GM18511 (cell line): Measurements from ENCODE around the gene HELQ.
A peak's percentile ranks its signal among the peaks of the same experiment; 100 is the strongest.
"Not testable (repeated sequence)": the region's sequence is repeated elsewhere in the genome, so short reads cannot be mapped to it uniquely, and the experiment has no call there.

Experiments
- ATAC-seq: cut with Tn5 transposase; IDR thresholded peaks from one replicate; pipeline ENCODE4 v1.9.1; 2021; ENCODE audit warnings: mild to moderate bottlenecking, moderate library complexity; ENCODE audit not compliant: unreplicated experiment

Gene HELQ

GRCh38 chr4:83455281-83456183 lies at the start of gene HELQ, which contains the start of gene MRPS18C:
HELQ (minus strand) TSS chr4:83455823; CDS start chr4:83455693, 130 bp downstream.
MRPS18C (plus strand) TSS chr4:83456058; CDS start chr4:83456078, 20 bp downstream.
- ATAC-seq: peak; percentile 93

- no peak for ATAC-seq
These were observed 49.4 kb upstream of the HELQ start for GRCh38 chr4:83504996-83505395.

GRCh38 chr4:83504503-83504902 lies 48.9 kb upstream of the HELQ start:
- no peak for ATAC-seq

GRCh38 chr4:83503974-83504373 lies 48.4 kb upstream of the HELQ start:
- no peak for ATAC-seq

GRCh38 chr4:83501671-83502070 lies 46.0 kb upstream of the HELQ start:
- not testable (repeated sequence) for ATAC-seq

GRCh38 chr4:83498187-83498586 lies 42.6 kb upstream of the HELQ start:
- no peak for ATAC-seq

GRCh38 chr4:83496085-83496917 lies 40.7 kb upstream of the HELQ start:
- ATAC-seq: not testable (repeated sequence)

- ATAC-seq: peak; percentile 87
These were observed 35.3 kb upstream of the HELQ start for GRCh38 chr4:83490876-83491450.

GRCh38 chr4:83489711-83490326 lies 34.2 kb upstream of the HELQ start:
- ATAC-seq: no peak

- no peak for ATAC-seq
These were observed 31.0 kb upstream of the HELQ start for GRCh38 chr4:83486457-83487129.

GRCh38 chr4:83484500-83485461 lies 29.2 kb upstream of the HELQ start, which contains the start of gene ABRAXAS1:
ABRAXAS1 (minus strand) TSS chr4:83485100; CDS start chr4:83485072, 28 bp downstream.
- peak; percentile 95 for ATAC-seq

- ATAC-seq: no peak
These were observed 18.3 kb upstream of the HELQ start for GRCh38 chr4:83473966-83474365.

- ATAC-seq: no peak
These were observed 17.8 kb upstream of the HELQ start for GRCh38 chr4:83473423-83473822.

GRCh38 chr4:83456184-83456501 lies 520 bp upstream of the HELQ start:
- no peak for ATAC-seq

- no peak for ATAC-seq
These were observed 937 bp downstream of the HELQ start for GRCh38 chr4:83454686-83455085.

GRCh38 chr4:83449009-83449408 lies 6.6 kb downstream of the HELQ start:
- no peak for ATAC-seq

GRCh38 chr4:83440899-83441298 lies 14.7 kb downstream of the HELQ start:
- no peak for ATAC-seq

- ATAC-seq: no peak
These were observed 15.3 kb downstream of the HELQ start for GRCh38 chr4:83440148-83440814.

- no peak for ATAC-seq
These were observed 16.9 kb downstream of the HELQ start for GRCh38 chr4:83438719-83439118.
